ENCODE data around the gene PPFIA3. TPM values are rescaled to one million over a fixed set of nuclear protein-coding genes. Genes with fewer than 3 reads are reported as not detected.

The PPFIA3 gene
- total and polyA plus RNA-seq, 4 experiments from 2014 or later = 0.27 to 4.5 (median 2.3) TPM

- no peaks in the 10 kb centered on the region for H3K9me3 ChIP-seq (ENCODE audit: control insufficient read depth in 1 of 2, low read length in 2 of 2)
- ChIA-PET CTCF (ENCODE audit: partially characterized antibody) (interaction anchor here (0.7 to 7.1 kb wide), 4 partner anchors 44 to 152 kb away, joined by 4 to 83 read pairs (median 5); no protein-coding TSS in a partner anchor), POLR2A (ENCODE audit: partially characterized antibody) (interaction anchor here (1.4 to 3.3 kb wide), 3 partner anchors 17 to 52 kb away, joined by 4 to 9 read pairs (median 5); no protein-coding TSS in a partner anchor)
- Mint-ChIP-seq H3K4me1 (peaks cover 14 to 62% (median 26%) of the 10 kb centered on the region in 4 donors), H3K9me3 (peaks cover 0 to 4% (median 0%) of the 10 kb centered on the region in 8 donors), H3K4me3 (peak overlapping the region; percentile 69 to 85 (median 76)), H3K27ac (peak overlapping the region in 2 of 7 donors; percentile 41 to 68), H3K27me3 (peaks cover 42 to 59% of the 10 kb centered on the region in 2 donors), H3K36me3 (no peaks in the 10 kb centered on the region)
- no peak for DNase-seq
- no peak overlapping the region for H3K27ac ChIP-seq (ENCODE audit: low read depth, low read length)
- H3K4me3 ChIP-seq (ENCODE audit: low read length in 2 of 2) = peak overlapping the region in 1 of 2 donors; percentile 42
- no peaks in the 10 kb centered on the region for H3K36me3 ChIP-seq (ENCODE audit: insufficient read depth, low read length)
- H3K4me1 ChIP-seq (ENCODE audit: insufficient read depth, low read length) = peaks cover 46% of the 10 kb centered on the region
- H3K27me3 ChIP-seq (ENCODE audit: insufficient read depth, low read length) = peaks cover 39% of the 10 kb centered on the region
- intact Hi-C loops (cut with micrococcal nuclease) = no loop called here
These were observed 30.3 kb downstream of the PPFIA3 start for GRCh38 chr19:49149652-49150105.

- peak overlapping the region in 1 of 2 donors; percentile 42 for H3K4me3 ChIP-seq (ENCODE audit: low read length in 2 of 2)
- peaks cover 46% of the 10 kb centered on the region for H3K4me1 ChIP-seq (ENCODE audit: insufficient read depth, low read length)
- H3K36me3 ChIP-seq (ENCODE audit: insufficient read depth, low read length) = no peaks in the 10 kb centered on the region
- peaks cover 36% of the 10 kb centered on the region for H3K27me3 ChIP-seq (ENCODE audit: insufficient read depth, low read length)
- ChIA-PET POLR2A (ENCODE audit: partially characterized antibody) (interaction anchor here (1.4 to 3.3 kb wide), 3 partner anchors 17 to 53 kb away, joined by 4 to 9 read pairs (median 5); no protein-coding TSS in a partner anchor), CTCF (ENCODE audit: partially characterized antibody) (interaction anchor here (0.9 to 7.1 kb wide), 3 partner anchors 44 to 53 kb away, joined by 4 to 83 read pairs (median 4); no protein-coding TSS in a partner anchor)
- H3K27ac ChIP-seq (ENCODE audit: low read depth, low read length) = no peak overlapping the region
- peak in 1 of 5 donors; percentile 51 for DNase-seq
- H3K9me3 Mint-ChIP-seq = peaks cover 0 to 4% (median 0%) of the 10 kb centered on the region in 8 donors
- peaks cover 14 to 63% (median 26%) of the 10 kb centered on the region in 4 donors for H3K4me1 Mint-ChIP-seq
- peaks cover 44 to 60% of the 10 kb centered on the region in 2 donors for H3K27me3 Mint-ChIP-seq
- peak overlapping the region; percentile 69 to 85 (median 76) for H3K4me3 Mint-ChIP-seq
- H3K36me3 Mint-ChIP-seq = no peaks in the 10 kb centered on the region
- intact Hi-C loops (cut with micrococcal nuclease) = no loop called here
- no peaks in the 10 kb centered on the region for H3K9me3 ChIP-seq (ENCODE audit: control insufficient read depth in 1 of 2, low read length in 2 of 2)
- peak overlapping the region in 2 of 7 donors; percentile 41 to 68 for H3K27ac Mint-ChIP-seq
These were observed 31.0 kb downstream of the PPFIA3 start for GRCh38 chr19:49150106-49150943.

GRCh38 chr19:49150944-49151243 is 31.6 kb downstream of the PPFIA3 start:
- no peaks in the 10 kb centered on the region for H3K9me3 ChIP-seq (ENCODE audit: control insufficient read depth in 1 of 2, low read length in 2 of 2)
- peaks cover 0 to 4% (median 0%) of the 10 kb centered on the region in 8 donors for H3K9me3 Mint-ChIP-seq
- H3K27me3 Mint-ChIP-seq = peaks cover 42 to 60% of the 10 kb centered on the region in 2 donors
- peaks cover 32% of the 10 kb centered on the region for H3K27me3 ChIP-seq (ENCODE audit: insufficient read depth, low read length)
- peaks cover 12 to 59% (median 22%) of the 10 kb centered on the region in 4 donors for H3K4me1 Mint-ChIP-seq
- ChIA-PET POLR2A (ENCODE audit: partially characterized antibody) (interaction anchor here (1.4 to 3.3 kb wide), 3 partner anchors 18 to 53 kb away, joined by 4 to 9 read pairs (median 5); no protein-coding TSS in a partner anchor), CTCF (ENCODE audit: partially characterized antibody) (interaction anchor here (0.6 to 1.2 kb wide), 4 partner anchors 37 to 153 kb away, joined by 3 to 4 read pairs (median 4); partner anchors contain the start of gene LIN7B)
- no peaks in the 10 kb centered on the region for H3K36me3 ChIP-seq (ENCODE audit: insufficient read depth, low read length)
- H3K27ac ChIP-seq (ENCODE audit: low read depth, low read length) = no peak overlapping the region
- no peaks in the 10 kb centered on the region for H3K36me3 Mint-ChIP-seq
- peaks cover 40% of the 10 kb centered on the region for H3K4me1 ChIP-seq (ENCODE audit: insufficient read depth, low read length)
- H3K4me3 ChIP-seq (ENCODE audit: low read length in 2 of 2) = peak overlapping the region in 1 of 2 donors; percentile 42
- peak in 1 of 5 donors; percentile 37 for DNase-seq
- H3K27ac Mint-ChIP-seq = no peak overlapping the region
- H3K4me3 Mint-ChIP-seq = peak overlapping the region in 6 of 8 donors; percentile 23 to 77 (median 74)
- intact Hi-C loops (cut with micrococcal nuclease) = no loop called here

GRCh38 chr19:49151267-49152118 is 32.1 kb downstream of the PPFIA3 start:
- Mint-ChIP-seq H3K27me3 (peaks cover 40 to 59% of the 10 kb centered on the region in 2 donors), H3K4me1 (peaks cover 14 to 62% (median 20%) of the 10 kb centered on the region in 4 donors), H3K27ac (peak overlapping the region in 2 of 7 donors; percentile 30 to 47), H3K4me3 (peak overlapping the region in 7 of 8 donors; percentile 12 to 77 (median 68)), H3K36me3 (no peaks in the 10 kb centered on the region), H3K9me3 (peaks cover 0 to 4% (median 0%) of the 10 kb centered on the region in 8 donors)
- Histone ChIP-seq H3K9me3 (ENCODE audit: control insufficient read depth in 1 of 2, low read length in 2 of 2) (no peaks in the 10 kb centered on the region), H3K27ac (ENCODE audit: low read depth, low read length) (no peak overlapping the region), H3K4me1 (ENCODE audit: insufficient read depth, low read length) (peaks cover 36% of the 10 kb centered on the region), H3K36me3 (ENCODE audit: insufficient read depth, low read length) (no peaks in the 10 kb centered on the region), H3K4me3 (ENCODE audit: low read length in 2 of 2) (peak overlapping the region in 1 of 2 donors; percentile 42), H3K27me3 (ENCODE audit: insufficient read depth, low read length) (peaks cover 32% of the 10 kb centered on the region)
- ChIA-PET POLR2A (ENCODE audit: partially characterized antibody) (interaction anchor here (1.4 to 3.3 kb wide), 3 partner anchors 18 to 54 kb away, joined by 4 to 9 read pairs (median 5); no protein-coding TSS in a partner anchor), CTCF (ENCODE audit: partially characterized antibody) (interaction anchor here (0.6 to 1.2 kb wide), 4 partner anchors 38 to 153 kb away, joined by 3 to 4 read pairs (median 4); partner anchors contain the start of gene LIN7B)
- intact Hi-C loops (cut with micrococcal nuclease) = no loop called here
- DNase-seq = peak in 1 of 5 donors; percentile 35

GRCh38 chr19:49152119-49152550 is 32.8 kb downstream of the PPFIA3 start:
- peaks cover 14 to 62% (median 20%) of the 10 kb centered on the region in 4 donors for H3K4me1 Mint-ChIP-seq
- peaks cover 41 to 57% of the 10 kb centered on the region in 2 donors for H3K27me3 Mint-ChIP-seq
- CTCF ChIA-PET (ENCODE audit: partially characterized antibody) = no interaction called here
- intact Hi-C loops (cut with micrococcal nuclease) = no loop called here
- peak overlapping the region in 2 of 7 donors; percentile 30 to 47 for H3K27ac Mint-ChIP-seq
- Histone ChIP-seq H3K27ac (ENCODE audit: low read depth, low read length) (no peak overlapping the region), H3K4me1 (ENCODE audit: insufficient read depth, low read length) (peaks cover 36% of the 10 kb centered on the region), H3K9me3 (ENCODE audit: control insufficient read depth in 1 of 2, low read length in 2 of 2) (no peaks in the 10 kb centered on the region), H3K27me3 (ENCODE audit: insufficient read depth, low read length) (peaks cover 32% of the 10 kb centered on the region), H3K4me3 (ENCODE audit: low read length in 2 of 2) (no peak overlapping the region), H3K36me3 (ENCODE audit: insufficient read depth, low read length) (no peaks in the 10 kb centered on the region)
- no peaks in the 10 kb centered on the region for H3K36me3 Mint-ChIP-seq
- H3K9me3 Mint-ChIP-seq = peaks cover 0 to 4% (median 0%) of the 10 kb centered on the region in 8 donors
- no peak for DNase-seq
- peak overlapping the region in 4 of 8 donors; percentile 28 to 76 (median 36) for H3K4me3 Mint-ChIP-seq
- POLR2A ChIA-PET (ENCODE audit: partially characterized antibody) = no interaction called here

- no peaks in the 10 kb centered on the region for H3K36me3 Mint-ChIP-seq
- peaks cover 0 to 4% (median 0%) of the 10 kb centered on the region in 8 donors for H3K9me3 Mint-ChIP-seq
- peak overlapping the region in 3 of 8 donors; percentile 49 to 73 (median 60) for H3K4me3 Mint-ChIP-seq
- H3K27me3 Mint-ChIP-seq = peaks cover 44 to 57% of the 10 kb centered on the region in 2 donors
- Histone ChIP-seq H3K4me3 (ENCODE audit: low read length in 2 of 2) (no peak overlapping the region), H3K9me3 (ENCODE audit: control insufficient read depth in 1 of 2, low read length in 2 of 2) (no peaks in the 10 kb centered on the region), H3K27me3 (ENCODE audit: insufficient read depth, low read length) (peaks cover 33% of the 10 kb centered on the region), H3K36me3 (ENCODE audit: insufficient read depth, low read length) (no peaks in the 10 kb centered on the region), H3K27ac (ENCODE audit: low read depth, low read length) (no peak overlapping the region), H3K4me1 (ENCODE audit: insufficient read depth, low read length) (peaks cover 45% of the 10 kb centered on the region)
- no peak for DNase-seq
- peaks cover 15 to 62% (median 23%) of the 10 kb centered on the region in 4 donors for H3K4me1 Mint-ChIP-seq
- POLR2A ChIA-PET (ENCODE audit: partially characterized antibody) = no interaction called here
- intact Hi-C loops (cut with micrococcal nuclease) = no loop called here
- H3K27ac Mint-ChIP-seq = peak overlapping the region in 1 of 7 donors; percentile 30
- CTCF ChIA-PET (ENCODE audit: partially characterized antibody) = no interaction called here
These were observed 33.9 kb downstream of the PPFIA3 start for GRCh38 chr19:49153167-49153809.

Measured in CD4-positive, alpha-beta memory T cell (primary cell).